Umbilical cord (tissue), 1 donor: ENCODE measurements around the gene RHEB. TPM values are rescaled to one million over a fixed set of nuclear protein-coding genes. Genes with fewer than 3 reads are reported as not detected.

ENCODE experiments used
- total RNA-seq: library from RNA; depleted of rRNA; stranded (reverse); fragments of >200 nt; gene quantifications from one replicate; pipeline ENCODE4 v1.2.3, GENCODE V29; 2014; ENCODE audit warnings: low replicate concordance; ENCODE audit not compliant: insufficient read depth

RHEB gene
- total RNA-seq, 1 donor from 2014 or later: 83.8 TPM

Other genes with a start within 250 kb of the RHEB start
- 56.8 TPM for gene NUB1, start 178.1 kb downstream of the RHEB start, total RNA-seq
- 34.7 TPM for gene WDR86, start 109.9 kb downstream of the RHEB start, total RNA-seq
- not detected for gene CRYGN, start 79.8 kb downstream of the RHEB start, total RNA-seq